ENCODE measurements around the gene ADGRG6. TPM values are rescaled to one million over a fixed set of nuclear protein-coding genes. Genes with fewer than 3 reads are reported as not detected.

The ADGRG6 gene
- total RNA-seq, 1 experiment from 2014 or later, result 98.7 TPM

DNA sequence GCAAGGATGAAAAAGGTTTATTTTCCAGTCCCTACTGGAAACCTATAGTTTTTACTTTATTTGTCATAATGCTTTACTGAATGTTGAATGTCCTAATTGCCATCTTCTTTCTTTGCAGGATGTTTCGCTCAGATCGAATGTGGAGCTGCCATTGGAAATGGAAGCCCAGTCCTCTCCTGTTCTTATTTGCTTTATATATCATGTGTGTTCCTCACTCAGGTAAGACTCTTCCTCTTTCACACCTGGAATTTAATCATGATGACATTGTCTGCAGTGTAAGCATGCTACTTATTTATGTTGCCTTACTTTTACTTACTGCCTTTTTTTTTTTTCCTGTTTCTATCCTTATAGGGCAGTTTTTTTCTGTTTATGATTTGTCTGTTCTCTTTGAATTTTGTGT lies 7.6 kb downstream of the ADGRG6 start:
- H3K4me1 ChIP-seq, result peaks cover 87% of the 10 kb centered on the region
- peaks cover 46% of the 10 kb centered on the region for H3K4me1 Mint-ChIP-seq (ENCODE audit: low read depth, unreplicated experiment)
- no peaks in the 10 kb centered on the region for H3K9me3 Mint-ChIP-seq (ENCODE audit: unreplicated experiment)
- H3K27ac Mint-ChIP-seq (ENCODE audit: unreplicated experiment), result no peak overlapping the region
- no peaks in the 10 kb centered on the region for H3K27me3 Mint-ChIP-seq (ENCODE audit: insufficient read depth, unreplicated experiment)
- no TSS peak for BruUV-seq (replicated peaks)
- no peaks in the 10 kb centered on the region for H3K36me3 ChIP-seq (ENCODE audit: control insufficient read depth, insufficient read depth, low read length)
- ChIA-PET POLR2A (no interaction called here), CTCF (no interaction called here)
- intact Hi-C loops (cut with micrococcal nuclease; ENCODE audit: unreplicated experiment), result loop anchor here (2.0 kb wide), 1 partner anchor 13 kb away; no protein-coding TSS in a partner anchor
- H3K27me3 ChIP-seq (replicated peaks; ENCODE audit: control insufficient read depth, insufficient read depth, low read length), result no peaks in the 10 kb centered on the region
- no peaks in the 10 kb centered on the region for H3K9me3 ChIP-seq
- no peak for DNase-seq
- peaks cover 39% of the 10 kb centered on the region for H3K36me3 Mint-ChIP-seq (ENCODE audit: insufficient read depth, unreplicated experiment)
- TF ChIP-seq CTCF (IDR thresholded peaks at IDR 0.05; ENCODE audit: insufficient read depth in 1 of 2, low read depth in 1 of 2, low read length in 1 of 2, severe bottlenecking in 1 of 2, unreplicated experiment in 1 of 2), result no peak
- H3K4me3 Mint-ChIP-seq (ENCODE audit: unreplicated experiment), result peak overlapping the region; percentile 53
- no peak overlapping the region for H3K4me3 ChIP-seq (ENCODE audit: low read depth, low read length)

DNA sequence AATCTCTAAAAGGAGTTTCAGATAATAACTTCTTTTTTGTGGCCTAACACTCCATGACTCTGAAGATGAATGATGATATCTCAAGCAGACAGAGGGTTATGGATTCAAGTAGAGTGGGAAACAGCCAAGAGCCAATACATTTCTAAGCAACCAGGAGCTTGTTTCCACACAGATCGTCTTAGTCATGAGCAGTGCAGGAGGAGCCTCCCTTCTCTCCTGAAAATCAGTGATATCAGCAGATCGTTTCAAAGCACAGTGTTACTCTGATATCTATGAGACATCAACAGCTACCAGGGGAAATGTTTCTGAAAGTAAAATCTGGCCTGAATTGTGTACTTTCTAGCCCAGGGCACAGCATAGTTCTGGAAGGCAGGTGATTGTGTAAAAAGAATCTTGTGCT lies 11.5 kb downstream of the ADGRG6 start:
- no peak overlapping the region for H3K27ac Mint-ChIP-seq (ENCODE audit: unreplicated experiment)
- intact Hi-C loops (cut with micrococcal nuclease; ENCODE audit: unreplicated experiment), result no loop called here
- Histone ChIP-seq H3K27me3 (replicated peaks; ENCODE audit: control insufficient read depth, insufficient read depth, low read length) (no peaks in the 10 kb centered on the region), H3K36me3 (ENCODE audit: control insufficient read depth, insufficient read depth, low read length) (no peaks in the 10 kb centered on the region), H3K4me1 (peaks cover 61% of the 10 kb centered on the region), H3K4me3 (ENCODE audit: low read depth, low read length) (no peak overlapping the region), H3K9me3 (no peaks in the 10 kb centered on the region)
- CTCF ChIA-PET, result no interaction called here
- no peaks in the 10 kb centered on the region for H3K27me3 Mint-ChIP-seq (ENCODE audit: insufficient read depth, unreplicated experiment)
- H3K4me1 Mint-ChIP-seq (ENCODE audit: low read depth, unreplicated experiment), result peaks cover 44% of the 10 kb centered on the region
- no TSS peak for BruUV-seq (replicated peaks)
- H3K4me3 Mint-ChIP-seq (ENCODE audit: unreplicated experiment), result no peak overlapping the region
- POLR2A ChIA-PET, result no interaction called here
- DNase-seq, result no peak
- TF ChIP-seq CTCF (IDR thresholded peaks at IDR 0.05; ENCODE audit: insufficient read depth in 1 of 2, low read depth in 1 of 2, low read length in 1 of 2, severe bottlenecking in 1 of 2, unreplicated experiment in 1 of 2), result no peak
- H3K36me3 Mint-ChIP-seq (ENCODE audit: insufficient read depth, unreplicated experiment), result peaks cover 40% of the 10 kb centered on the region
- H3K9me3 Mint-ChIP-seq (ENCODE audit: unreplicated experiment), result no peaks in the 10 kb centered on the region

DNA sequence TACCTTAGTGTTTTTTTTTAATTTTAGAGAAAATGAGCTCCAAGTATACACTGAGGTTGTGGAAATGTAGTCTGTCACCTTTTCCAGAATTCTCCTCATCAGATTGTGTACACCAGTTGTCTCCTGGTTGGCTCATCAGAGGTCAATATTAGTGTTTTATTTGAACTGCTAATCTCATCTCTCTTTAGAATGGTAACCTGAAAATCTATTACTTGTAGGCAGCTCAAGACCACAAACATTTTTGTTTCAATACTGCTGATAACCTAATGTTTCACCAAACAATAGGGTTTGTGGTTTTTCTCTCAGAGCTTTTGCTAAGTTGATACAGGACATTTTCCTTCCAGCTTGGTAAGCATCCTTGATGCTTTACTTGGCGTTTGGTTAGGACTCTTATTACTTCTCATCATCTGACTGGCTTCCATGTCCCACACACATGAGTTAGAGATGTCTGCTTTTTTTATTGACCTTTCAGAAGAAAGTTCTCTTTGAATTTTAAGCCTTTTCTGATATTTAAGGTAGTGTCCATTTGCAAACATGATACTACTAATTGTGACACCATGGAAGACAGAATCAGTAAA lies 15.1 kb downstream of the ADGRG6 start:
- H3K9me3 ChIP-seq, result no peaks in the 10 kb centered on the region
- Mint-ChIP-seq H3K27me3 (ENCODE audit: insufficient read depth, unreplicated experiment) (no peaks in the 10 kb centered on the region), H3K36me3 (ENCODE audit: insufficient read depth, unreplicated experiment) (peaks cover 30% of the 10 kb centered on the region), H3K4me3 (ENCODE audit: unreplicated experiment) (no peak overlapping the region), H3K4me1 (ENCODE audit: low read depth, unreplicated experiment) (peaks cover 40% of the 10 kb centered on the region), H3K9me3 (ENCODE audit: unreplicated experiment) (no peaks in the 10 kb centered on the region), H3K27ac (ENCODE audit: unreplicated experiment) (peak overlapping the region; percentile 39)
- peaks cover 60% of the 10 kb centered on the region for H3K4me1 ChIP-seq
- CTCF ChIA-PET, result no interaction called here
- TF ChIP-seq CTCF (IDR thresholded peaks at IDR 0.05; ENCODE audit: insufficient read depth in 1 of 2, low read depth in 1 of 2, low read length in 1 of 2, severe bottlenecking in 1 of 2, unreplicated experiment in 1 of 2), result no peak
- no peak overlapping the region for H3K4me3 ChIP-seq (ENCODE audit: low read depth, low read length)
- no peaks in the 10 kb centered on the region for H3K36me3 ChIP-seq (ENCODE audit: control insufficient read depth, insufficient read depth, low read length)
- no TSS peak for BruUV-seq (replicated peaks)
- DNase-seq, result peak in 1 of 2 experiments; percentile 10
- intact Hi-C loops (cut with micrococcal nuclease; ENCODE audit: unreplicated experiment), result loop anchor here (1.0 kb wide), 1 partner anchor 9 kb away; no protein-coding TSS in a partner anchor
- no peaks in the 10 kb centered on the region for H3K27me3 ChIP-seq (replicated peaks; ENCODE audit: control insufficient read depth, insufficient read depth, low read length)
- POLR2A ChIA-PET, result no interaction called here

Measured in Caco-2 (cell line).